Spleen (tissue), 7 donors: ENCODE results near the gene AGBL1.

Experiments
- POLR2A ChIP-seq, 3 donors: fragments of 450-650 bp; IDR thresholded peaks; one replicate each; pipeline ENCODE4 v1.5.1; 2017; ENCODE audit warnings: antibody characterized with exemption in 3 of 3, mild to moderate bottlenecking in 1 of 3
- POLR2AphosphoS5 ChIP-seq, 3 donors: sonication (generic); formaldehyde crosslinking; IDR thresholded peaks; one replicate each; pipeline ENCODE4 v1.5.1; 2017; ENCODE audit warnings: antibody characterized with exemption in 3 of 3
- TF ChIP-seq, protein P1 (sequence below), 11 experiments: fragments of 200-600 bp in 7 of 11; fragments of 450-650 bp in 4 of 11; sonication (generic) in 4 of 11; IDR thresholded peaks in 8 of 11; conservative IDR thresholded peaks in 3 of 11; 1 replicate in 7 of 11; 2 replicates in 4 of 11; pipeline versions ENCODE4 v1.4.0 to v1.8.0; 2016 to 2021; ENCODE audit warnings: antibody characterized with exemption in 11 of 11, inconsistent platforms in 4 of 11, mild to moderate bottlenecking in 1 of 11
- donor health status: DM: no; HTN: no; CAD: no; lungs with moderate emphysema.
- donor health status: DM: no; HTN: no; CAD: no.
- donor health status: DM: no; HTN: no; CAD: no.

DNA sequence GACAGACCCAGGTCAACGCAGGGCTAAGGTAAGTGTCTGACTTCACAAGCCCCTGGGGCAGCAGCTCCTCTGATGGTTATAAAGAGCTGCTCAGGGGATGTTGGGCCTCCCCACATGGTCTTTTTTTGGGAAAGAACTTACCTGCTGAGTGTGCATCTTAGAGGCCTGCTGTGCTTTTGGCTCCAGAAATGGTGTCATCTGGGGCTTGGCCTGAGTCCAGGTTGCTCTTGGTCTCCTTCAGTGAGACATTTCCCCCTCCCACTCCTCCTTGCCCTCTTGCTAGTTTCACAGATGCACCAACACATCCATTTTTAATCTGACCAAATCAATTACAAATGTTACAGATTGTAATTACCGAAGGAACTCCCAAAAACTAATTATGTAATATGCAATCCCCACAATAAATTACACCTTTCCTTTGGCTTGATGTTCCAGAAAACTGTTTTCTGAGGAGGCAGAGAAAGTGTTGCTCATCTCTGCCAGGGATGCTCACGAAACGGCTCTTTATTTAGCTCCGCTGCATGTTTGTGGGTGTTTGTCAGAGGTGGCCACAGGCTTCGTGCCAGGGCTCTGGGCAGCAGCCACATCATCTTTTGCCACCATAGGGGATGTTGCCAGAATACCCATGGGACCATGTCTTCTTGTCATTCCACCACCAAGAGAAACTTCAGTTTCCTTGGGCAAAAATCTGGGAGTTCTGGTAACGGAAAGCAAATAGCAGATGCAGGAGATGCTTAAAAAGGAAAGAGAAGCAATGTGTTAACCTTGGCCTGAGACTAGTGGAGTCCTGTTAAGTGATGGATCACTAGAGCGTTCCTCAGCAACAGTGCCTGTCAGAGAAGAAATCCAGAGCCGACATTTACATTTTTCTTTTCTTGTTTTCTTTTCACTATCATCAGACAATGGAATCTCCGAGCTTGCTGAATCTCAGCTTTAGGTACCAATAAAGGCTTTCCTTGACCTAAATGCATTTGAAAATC is 799.9 kb downstream of the AGBL1 start:
- TF ChIP-seq, protein P1, sequence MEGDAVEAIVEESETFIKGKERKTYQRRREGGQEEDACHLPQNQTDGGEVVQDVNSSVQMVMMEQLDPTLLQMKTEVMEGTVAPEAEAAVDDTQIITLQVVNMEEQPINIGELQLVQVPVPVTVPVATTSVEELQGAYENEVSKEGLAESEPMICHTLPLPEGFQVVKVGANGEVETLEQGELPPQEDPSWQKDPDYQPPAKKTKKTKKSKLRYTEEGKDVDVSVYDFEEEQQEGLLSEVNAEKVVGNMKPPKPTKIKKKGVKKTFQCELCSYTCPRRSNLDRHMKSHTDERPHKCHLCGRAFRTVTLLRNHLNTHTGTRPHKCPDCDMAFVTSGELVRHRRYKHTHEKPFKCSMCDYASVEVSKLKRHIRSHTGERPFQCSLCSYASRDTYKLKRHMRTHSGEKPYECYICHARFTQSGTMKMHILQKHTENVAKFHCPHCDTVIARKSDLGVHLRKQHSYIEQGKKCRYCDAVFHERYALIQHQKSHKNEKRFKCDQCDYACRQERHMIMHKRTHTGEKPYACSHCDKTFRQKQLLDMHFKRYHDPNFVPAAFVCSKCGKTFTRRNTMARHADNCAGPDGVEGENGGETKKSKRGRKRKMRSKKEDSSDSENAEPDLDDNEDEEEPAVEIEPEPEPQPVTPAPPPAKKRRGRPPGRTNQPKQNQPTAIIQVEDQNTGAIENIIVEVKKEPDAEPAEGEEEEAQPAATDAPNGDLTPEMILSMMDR (IDR thresholded peaks at IDR 0.05 in 8 of 11, conservative IDR thresholded peaks at IDR 0.05 in 3 of 11) = no peak
- TF ChIP-seq POLR2A (IDR thresholded peaks at IDR 0.05) = no peak
- TF ChIP-seq POLR2AphosphoS5 (IDR thresholded peaks at IDR 0.05) = no peak
